H54 (cell line): ENCODE data around the gene CDK14.

Source experiments
- DNase-seq: peaks from one replicate; pipeline ENCODE4 v3.0.0; 2011; ENCODE audit warnings: low spot score, mixed read lengths; ENCODE audit not compliant: insufficient read length
- FAIRE-seq: peaks from 3 replicates; lab custom pipeline; 2011; peaks lifted over from hg19 to GRCh38; lab: Jason Lieb, UNC
- POLR2A ChIP-seq: IDR thresholded peaks from 2 replicates; pipeline ENCODE4 v1.6.1; 2011; ENCODE audit warnings: low read depth, mild to moderate bottlenecking, low read length

CDK14 gene

GRCh38 chr7:90931986-90932916 is 336.1 kb downstream of the CDK14 start:
- TF ChIP-seq POLR2A, result no peak
- DNase-seq, result no peak
- no peak for FAIRE-seq

DNA sequence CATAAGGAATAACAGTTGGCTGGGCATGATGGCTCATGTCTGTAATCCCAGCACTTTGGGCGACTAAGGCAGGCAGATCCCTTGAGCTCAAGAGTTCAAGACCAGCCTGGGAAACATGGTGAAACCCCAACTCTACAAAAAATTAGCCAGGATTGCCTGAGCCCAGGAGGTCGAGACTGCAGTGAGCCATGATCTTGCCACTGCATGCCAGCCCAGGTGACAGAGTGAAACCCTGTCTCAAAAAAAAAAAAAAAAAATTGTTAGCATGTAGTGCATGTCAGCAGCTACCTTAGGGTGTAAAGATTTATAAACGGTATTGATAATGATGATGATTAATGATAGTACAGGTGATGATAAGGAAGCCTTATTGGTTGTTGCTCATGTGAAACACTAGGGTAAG is 336.9 kb downstream of the CDK14 start:
- DNase-seq (no peak), FAIRE-seq (no peak)
- no peak for TF ChIP-seq POLR2A

DNA sequence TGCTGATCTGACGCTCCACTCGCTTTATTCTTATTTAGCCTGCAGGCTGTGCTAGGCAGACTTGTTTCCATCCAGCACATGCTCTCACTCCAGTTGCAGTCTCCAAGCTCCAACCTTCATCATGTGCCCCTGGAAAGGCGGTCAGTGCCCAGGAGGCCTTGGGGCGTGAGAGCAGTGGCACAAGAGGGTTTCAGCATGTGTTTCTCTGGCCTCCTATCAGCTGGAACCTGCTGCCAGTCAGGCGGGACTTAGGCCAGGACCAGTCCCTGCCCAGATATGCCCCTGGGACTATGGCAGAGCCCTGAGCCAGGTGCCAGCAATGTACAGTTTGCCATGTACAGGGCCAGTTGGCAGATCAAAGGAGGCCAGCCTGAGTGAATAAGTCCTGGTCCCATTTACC is 337.9 kb downstream of the CDK14 start:
- FAIRE-seq, result no peak
- TF ChIP-seq POLR2A, result no peak
- no peak for DNase-seq

- TF ChIP-seq POLR2A, result no peak
- DNase-seq (no peak), FAIRE-seq (no peak)
Observed at GRCh38 chr7:90938371-90938770, 342.2 kb downstream of the CDK14 start.

GRCh38 chr7:90939666-90940065 is 343.5 kb downstream of the CDK14 start:
- DNase-seq, result no peak
- no peak for TF ChIP-seq POLR2A
- FAIRE-seq, result no peak

DNA sequence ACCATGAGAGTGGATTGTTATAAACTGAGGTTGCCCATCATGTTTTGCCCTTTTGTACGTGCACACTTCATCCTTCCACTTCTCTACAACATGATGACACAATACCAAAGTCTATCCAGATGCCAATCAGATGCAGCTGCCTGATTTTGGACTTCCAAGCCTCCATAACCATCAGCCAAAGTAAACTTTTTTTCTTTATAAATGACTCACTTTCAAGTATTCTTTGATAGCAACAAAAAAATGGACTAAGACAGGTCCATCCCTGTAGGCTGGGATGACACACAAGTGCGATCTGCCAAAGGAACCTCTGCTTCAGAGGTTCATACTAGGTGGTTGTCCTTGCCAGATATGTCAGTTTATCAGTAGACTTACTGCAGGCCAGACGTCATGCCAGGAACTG is 347.9 kb downstream of the CDK14 start:
- no peak for TF ChIP-seq POLR2A
- DNase-seq (no peak), FAIRE-seq (no peak)

DNA sequence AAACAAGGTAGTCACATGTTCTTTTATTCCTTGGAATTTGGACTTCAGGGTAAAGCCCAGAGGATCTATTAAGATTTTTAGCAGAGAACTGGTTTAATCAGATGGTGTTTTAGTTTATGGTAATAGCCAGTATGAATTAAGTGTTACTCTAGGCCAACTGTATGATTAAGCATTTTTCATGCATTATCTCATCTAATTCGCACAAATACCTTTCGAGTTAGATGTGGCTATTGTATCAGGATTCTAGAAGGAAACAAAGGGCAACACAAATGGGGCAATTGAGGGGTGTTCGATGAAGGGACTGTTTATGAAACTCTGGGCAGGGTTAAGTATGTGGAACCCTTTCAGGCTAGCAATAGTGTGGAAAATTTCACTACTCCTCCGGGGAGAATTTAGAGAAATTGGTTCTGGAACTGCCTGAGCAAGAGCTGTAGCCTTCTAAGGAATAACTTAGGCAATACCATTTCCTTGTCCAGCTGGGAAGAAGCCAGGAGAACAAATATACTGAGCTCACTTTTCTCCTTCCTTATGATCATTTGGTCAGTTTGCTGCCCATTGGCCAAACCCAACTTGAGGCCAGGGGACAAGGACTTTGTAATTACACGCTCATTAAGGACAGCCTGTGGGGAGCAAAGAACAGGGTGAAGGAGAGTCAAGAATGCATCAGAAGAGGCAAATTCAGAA is 349.1 kb downstream of the CDK14 start:
- no peak for DNase-seq
- TF ChIP-seq POLR2A, result no peak
- FAIRE-seq, result no peak

DNA sequence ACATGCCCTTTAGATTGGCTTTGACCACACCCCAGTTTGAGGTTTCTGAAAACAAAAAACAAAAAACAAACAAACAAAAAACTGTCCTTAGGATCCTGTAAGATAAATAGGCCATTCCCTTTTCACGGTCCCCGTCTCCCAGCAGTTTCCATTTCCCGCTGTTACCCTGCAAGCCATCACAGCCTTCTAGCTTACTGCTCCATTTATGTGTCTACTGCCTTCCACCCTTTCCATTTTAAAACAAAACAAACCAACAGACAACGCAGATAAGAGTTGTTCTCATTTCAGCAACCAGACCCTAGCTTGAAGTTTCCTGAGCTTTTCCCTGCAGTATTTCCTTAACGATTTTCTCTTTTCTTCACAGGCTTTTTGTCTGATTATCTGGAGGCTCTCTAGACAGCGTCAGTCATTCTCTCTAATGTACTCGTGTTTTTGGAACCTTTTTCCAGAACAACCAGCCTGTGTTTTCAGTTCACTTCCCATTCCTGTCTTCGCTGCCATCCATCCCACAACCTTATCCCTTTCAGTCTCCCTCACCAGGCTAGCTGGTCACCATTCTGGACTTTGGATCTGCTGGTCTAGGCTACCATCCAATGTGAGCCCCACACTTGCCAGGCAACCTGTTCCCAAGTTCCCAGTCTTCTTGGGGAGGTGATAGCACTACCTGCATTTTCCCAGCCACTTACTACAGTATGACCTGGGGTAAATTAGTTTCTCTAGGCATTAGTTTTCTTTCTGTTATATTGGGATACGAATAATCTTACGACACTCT is 350.8 kb downstream of the CDK14 start:
- DNase-seq (no peak), FAIRE-seq (no peak)
- no peak for TF ChIP-seq POLR2A

DNA sequence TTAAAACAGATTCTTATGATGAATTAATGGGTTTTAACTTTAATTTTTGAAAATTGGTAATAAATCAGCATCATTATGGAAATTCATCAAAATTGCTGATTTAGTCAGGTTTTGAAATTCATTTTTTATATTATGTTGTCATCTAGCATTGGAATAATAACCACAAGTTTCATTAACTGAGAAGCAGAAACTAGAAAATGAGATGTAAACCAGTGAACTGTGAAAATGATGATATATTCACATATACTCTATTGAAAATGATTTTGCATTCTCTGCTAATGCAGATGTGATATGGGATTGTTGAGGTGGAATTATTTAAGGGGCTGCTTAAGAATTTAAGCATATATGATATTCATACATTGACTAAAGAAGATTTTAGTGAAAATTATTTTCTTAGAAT is 352.0 kb downstream of the CDK14 start:
- no peak for DNase-seq
- no peak for TF ChIP-seq POLR2A
- FAIRE-seq, result no peak

- FAIRE-seq (no peak), DNase-seq (no peak)
Observed at GRCh38 chr7:90951229-90951628, 355.1 kb downstream of the CDK14 start.

DNA sequence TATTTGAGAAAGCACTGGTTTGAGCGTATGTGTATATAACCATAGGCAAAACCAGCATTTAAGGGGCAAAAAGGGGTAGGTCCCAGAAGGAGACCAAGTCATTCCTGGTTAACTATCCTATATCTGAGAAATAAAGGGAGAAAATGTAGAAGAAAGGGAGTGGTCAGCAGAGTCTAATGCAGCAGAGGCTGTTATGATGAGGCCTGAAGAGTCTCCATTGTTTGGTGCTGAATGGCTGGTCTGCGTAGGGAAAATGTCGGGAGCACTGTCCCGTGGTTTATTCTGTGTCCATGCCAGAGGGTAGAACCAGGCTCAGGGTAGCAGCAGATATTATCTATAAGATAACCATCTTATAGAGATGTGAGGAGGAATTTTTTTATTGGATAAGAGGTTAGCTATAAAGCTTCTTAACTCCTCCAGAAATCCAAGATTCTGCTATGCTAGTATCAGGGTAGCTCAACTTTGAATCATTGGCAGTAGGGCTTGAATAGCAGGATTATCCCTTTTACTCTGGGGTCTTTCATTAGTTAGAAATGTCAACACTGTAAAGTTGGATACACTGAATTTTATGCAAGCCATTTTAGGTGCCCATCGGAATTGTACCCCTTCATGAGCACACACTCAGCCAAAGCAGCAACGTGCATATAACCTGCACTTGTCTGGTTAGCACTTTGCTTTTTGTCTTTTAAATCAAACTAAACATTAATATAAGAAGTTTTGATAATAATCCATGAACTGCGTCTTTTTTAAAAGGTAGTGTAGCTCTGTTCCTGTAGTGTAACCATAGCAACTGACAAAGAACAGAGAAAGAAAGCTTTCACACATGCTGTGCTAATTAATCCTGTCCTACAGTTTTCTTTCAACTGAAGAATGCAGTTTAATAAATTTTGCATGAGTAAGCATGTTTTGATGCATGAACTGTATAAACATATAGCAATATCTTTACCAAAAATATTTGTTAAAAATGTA is 356.1 kb downstream of the CDK14 start:
- FAIRE-seq (no peak), DNase-seq (no peak)
- no peak for TF ChIP-seq POLR2A

More at GRCh38 chr7:90951229-90951628, 355.1 kb downstream of the CDK14 start:
- TF ChIP-seq POLR2A, result no peak

DNA sequence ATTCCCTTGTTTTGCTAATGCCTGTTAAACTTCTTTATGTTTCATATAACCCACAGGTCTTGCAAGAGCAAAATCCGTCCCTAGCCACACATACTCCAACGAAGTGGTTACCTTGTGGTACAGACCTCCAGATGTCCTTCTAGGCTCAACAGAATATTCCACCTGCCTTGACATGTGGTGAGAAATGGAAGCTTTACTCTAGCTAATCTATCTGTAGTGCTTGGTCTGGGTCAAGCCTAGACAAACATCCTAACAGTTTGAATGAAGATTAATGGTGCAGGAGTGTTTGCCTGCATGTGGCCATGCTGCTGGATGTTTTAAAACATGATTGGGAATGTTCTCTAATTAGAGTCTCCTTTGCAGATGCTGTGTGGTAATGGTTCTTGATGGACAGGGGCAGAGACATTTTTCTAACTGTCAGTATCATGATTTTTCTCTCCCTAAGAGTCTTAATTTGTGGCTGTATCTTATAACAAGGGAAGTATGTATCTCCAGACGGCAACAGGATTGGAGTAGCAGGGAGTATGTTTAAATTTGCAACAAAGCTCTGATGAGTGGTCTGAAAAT is 359.6 kb downstream of the CDK14 start:
- TF ChIP-seq POLR2A, result no peak
- DNase-seq, result no peak
- peak; percentile 11 for FAIRE-seq
